HL-60/S4 treated with phorbol 12-myristate 13-acetate at 8.2 ng/mL for 4 days and 3 days (cell line): ENCODE data around the gene P2RX4.
"Not testable (repeated sequence)": the region's sequence is repeated elsewhere in the genome, so short reads cannot be mapped to it uniquely, and the experiment has no call there.

Experiments
- in situ Hi-C: fragments of 300-500 bp; cut with MboI; formaldehyde crosslinking; loops from 2 replicates; pipeline ENCODE4 v1.15.0; 2022; ENCODE audit warnings: low sequenced_read_pairs

P2RX4 gene

GRCh38 chr12:121187501-121187900 is 22.4 kb upstream of the P2RX4 start:
- in situ Hi-C loops, result no loop called here

GRCh38 chr12:121188227-121188626 is 21.7 kb upstream of the P2RX4 start:
- in situ Hi-C loops, result no loop called here

- in situ Hi-C loops, result no loop called here
These were observed 20.8 kb upstream of the P2RX4 start for GRCh38 chr12:121189131-121189530.

GRCh38 chr12:121189619-121190155 is 20.2 kb upstream of the P2RX4 start:
- in situ Hi-C loops, result no loop called here

- in situ Hi-C loops, result no loop called here
These were observed 19.4 kb upstream of the P2RX4 start for GRCh38 chr12:121190523-121191031.

- in situ Hi-C loops, result no loop called here
These were observed 18.8 kb upstream of the P2RX4 start for GRCh38 chr12:121191151-121191550.

GRCh38 chr12:121196902-121197301 is 13.0 kb upstream of the P2RX4 start:
- in situ Hi-C loops, result no loop called here

- in situ Hi-C loops, result no loop called here
These were observed 11.0 kb upstream of the P2RX4 start for GRCh38 chr12:121198949-121199348.

- in situ Hi-C loops, result not testable (repeated sequence)
These were observed 8.8 kb upstream of the P2RX4 start for GRCh38 chr12:121201140-121201539.

GRCh38 chr12:121202407-121203355 is 7.2 kb upstream of the P2RX4 start:
- in situ Hi-C loops, result no loop called here

- in situ Hi-C loops, result no loop called here
These were observed 6.4 kb upstream of the P2RX4 start for GRCh38 chr12:121203482-121203881.

GRCh38 chr12:121205491-121205890 is 4.4 kb upstream of the P2RX4 start:
- in situ Hi-C loops, result no loop called here

- in situ Hi-C loops, result not testable (repeated sequence)
These were observed 1.4 kb upstream of the P2RX4 start for GRCh38 chr12:121208571-121208970.

GRCh38 chr12:121209221-121209620 is 708 bp upstream of the P2RX4 start:
- in situ Hi-C loops, result no loop called here

- in situ Hi-C loops, result no loop called here
These were observed 2.9 kb downstream of the P2RX4 start for GRCh38 chr12:121212875-121213274.

- in situ Hi-C loops, result no loop called here
These were observed 4.3 kb downstream of the P2RX4 start for GRCh38 chr12:121214166-121214777.

GRCh38 chr12:121214855-121215745 is 5.2 kb downstream of the P2RX4 start:
- in situ Hi-C loops, result no loop called here

- in situ Hi-C loops, result no loop called here
These were observed 6.2 kb downstream of the P2RX4 start for GRCh38 chr12:121216102-121216501.

GRCh38 chr12:121217063-121217462 is 7.1 kb downstream of the P2RX4 start:
- in situ Hi-C loops, result no loop called here

- in situ Hi-C loops, result no loop called here
These were observed 7.8 kb downstream of the P2RX4 start for GRCh38 chr12:121217761-121218160.
